BJ (cell line): ENCODE results near the gene MACROD1. TPM values are rescaled to one million over a fixed set of nuclear protein-coding genes. Genes with fewer than 3 reads are reported as not detected.

Experiments
- CTCF ChIA-PET: fragments of 350-600 bp; formaldehyde crosslinking; extraction: SDS; loops from one replicate; lab custom pipeline; 2021; ENCODE audit warnings: antibody characterized with exemption, inconsistent platforms; lab: Yijun Ruan, JAX
- POLR2A ChIA-PET: fragments of 300-600 bp; sonication (Branson Sonifier 250); formaldehyde crosslinking; extraction: SDS; loops from one replicate; lab custom pipeline; 2021; ENCODE audit warnings: antibody characterized with exemption; lab: Charles Lee
- DNase-seq: peaks from one replicate; pipeline ENCODE4 v3.0.0-alpha.2; 2011; ENCODE audit warnings: low read depth
- H3K27me3 ChIP-seq: 2 replicates; pipeline ENCODE4 v1.6.0; 2011; ENCODE audit warnings: low read length; ENCODE audit not compliant: control insufficient read depth, insufficient read depth
- H3K36me3 ChIP-seq: 2 replicates; pipeline ENCODE4 v1.5.1; 2011; ENCODE audit warnings: low read length; ENCODE audit not compliant: control insufficient read depth, insufficient read depth
- H3K4me3 ChIP-seq: 2 replicates; pipeline ENCODE4 v1.5.1; 2011; ENCODE audit warnings: low read depth, mild to moderate bottlenecking, control low read depth, low read length
- polyA plus RNA-seq: library from polyadenylated mRNA; depleted of rRNA; stranded (reverse); fragments of >200 nt; gene quantifications from 2 replicates; pipeline ENCODE4 v1.2.3, GENCODE V29; 2011
- TF ChIP-seq, protein P1 (sequence below): IDR thresholded peaks from 2 replicates; pipeline ENCODE4 v1.5.1; 2011; ENCODE audit warnings: low read depth, mild to moderate bottlenecking, control low read depth, inconsistent platforms, low read length, moderate library complexity; ENCODE audit not compliant: insufficient read depth

Gene MACROD1
- polyA plus RNA-seq, 1 experiment, result 12.4 TPM

DNA sequence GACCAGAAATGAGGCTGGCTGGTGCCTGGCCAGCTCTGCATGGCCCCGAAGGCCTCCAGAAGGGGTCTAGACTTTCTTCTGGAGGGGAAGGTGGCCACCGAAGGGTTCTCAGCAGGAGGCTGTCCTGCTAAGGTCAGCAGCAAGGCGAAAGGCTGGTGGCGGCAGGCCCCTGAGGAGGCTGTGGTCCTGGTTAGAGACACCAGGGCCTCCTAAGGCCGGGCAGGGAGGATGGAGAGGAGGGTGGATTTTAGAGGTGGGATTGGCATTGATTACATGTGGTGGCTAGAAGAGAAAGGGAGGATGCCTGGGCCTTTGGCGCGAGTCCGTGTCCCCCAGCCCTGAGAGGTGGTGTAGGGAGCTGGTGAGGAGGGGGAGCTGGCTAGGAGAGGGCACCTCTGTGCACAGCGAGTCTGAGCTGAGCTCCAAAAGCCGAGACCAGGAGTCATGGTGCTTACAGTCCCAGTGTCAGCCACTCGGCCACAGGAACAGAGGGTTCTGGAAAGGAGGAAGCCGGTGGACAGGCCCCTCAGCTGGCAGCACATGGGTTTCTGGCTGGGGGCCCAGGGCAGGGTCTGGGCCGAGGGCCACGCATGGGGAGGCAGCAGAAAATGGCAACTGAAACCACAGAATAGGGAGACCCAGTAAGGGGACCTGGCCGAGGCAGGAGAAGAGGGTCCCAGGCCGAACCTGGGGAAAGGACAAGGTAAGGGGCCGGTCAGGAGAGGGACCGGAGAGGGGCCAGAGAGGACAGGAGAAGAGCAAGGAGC, 43.1 kb upstream of the MACROD1 start:
- no peaks in the 10 kb centered on the region for H3K27me3 ChIP-seq
- CTCF ChIA-PET, result interaction anchor here (0.7 to 16.6 kb wide), 6 partner anchors 17 to 94 kb away, joined by 3 to 229 read pairs (median 4); partner anchors contain the start of genes CATSPERZ, ESRRA, FKBP2 and NUDT22
- no peak overlapping the region for H3K4me3 ChIP-seq
- peaks cover 14% of the 10 kb centered on the region for H3K36me3 ChIP-seq
- TF ChIP-seq, protein P1, sequence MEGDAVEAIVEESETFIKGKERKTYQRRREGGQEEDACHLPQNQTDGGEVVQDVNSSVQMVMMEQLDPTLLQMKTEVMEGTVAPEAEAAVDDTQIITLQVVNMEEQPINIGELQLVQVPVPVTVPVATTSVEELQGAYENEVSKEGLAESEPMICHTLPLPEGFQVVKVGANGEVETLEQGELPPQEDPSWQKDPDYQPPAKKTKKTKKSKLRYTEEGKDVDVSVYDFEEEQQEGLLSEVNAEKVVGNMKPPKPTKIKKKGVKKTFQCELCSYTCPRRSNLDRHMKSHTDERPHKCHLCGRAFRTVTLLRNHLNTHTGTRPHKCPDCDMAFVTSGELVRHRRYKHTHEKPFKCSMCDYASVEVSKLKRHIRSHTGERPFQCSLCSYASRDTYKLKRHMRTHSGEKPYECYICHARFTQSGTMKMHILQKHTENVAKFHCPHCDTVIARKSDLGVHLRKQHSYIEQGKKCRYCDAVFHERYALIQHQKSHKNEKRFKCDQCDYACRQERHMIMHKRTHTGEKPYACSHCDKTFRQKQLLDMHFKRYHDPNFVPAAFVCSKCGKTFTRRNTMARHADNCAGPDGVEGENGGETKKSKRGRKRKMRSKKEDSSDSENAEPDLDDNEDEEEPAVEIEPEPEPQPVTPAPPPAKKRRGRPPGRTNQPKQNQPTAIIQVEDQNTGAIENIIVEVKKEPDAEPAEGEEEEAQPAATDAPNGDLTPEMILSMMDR, result no peak
- no peak for DNase-seq
- POLR2A ChIA-PET, result no interaction called here

DNA sequence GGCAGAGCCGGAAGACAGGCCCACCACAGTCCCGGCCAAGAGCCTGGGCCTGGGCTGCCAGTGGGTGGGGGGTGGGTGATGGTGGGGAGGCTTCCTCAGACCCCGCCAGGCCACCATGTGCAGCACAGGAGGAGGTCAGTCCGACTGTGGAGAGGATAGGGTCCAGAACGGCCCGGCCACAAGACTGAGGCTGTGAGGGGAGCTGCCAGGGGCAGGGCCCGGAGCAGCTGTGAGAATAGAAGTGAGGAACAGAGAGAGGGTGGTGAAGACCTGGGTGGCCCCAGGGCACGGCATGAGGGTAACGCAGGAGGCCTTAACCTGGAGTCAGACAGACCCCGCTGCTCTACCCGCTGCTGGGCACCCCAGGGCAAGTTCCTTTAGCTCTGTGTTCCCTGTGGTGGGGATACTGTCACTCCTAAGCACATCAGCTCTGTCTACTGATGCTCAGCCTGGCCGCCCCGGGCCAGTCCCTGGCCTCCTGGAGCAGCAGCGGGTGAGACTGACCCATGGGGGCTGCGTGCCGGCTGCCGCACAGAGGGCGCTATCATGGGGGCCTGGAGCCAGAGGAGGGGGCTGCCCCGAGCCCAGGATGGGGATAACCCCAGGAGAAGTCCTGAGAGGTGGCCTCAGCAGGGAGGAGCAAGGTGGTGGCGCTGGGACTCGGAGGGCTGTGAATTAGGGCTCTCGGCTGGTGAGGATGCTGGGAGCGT, 42.3 kb upstream of the MACROD1 start:
- peaks cover 19% of the 10 kb centered on the region for H3K36me3 ChIP-seq
- POLR2A ChIA-PET, result interaction anchor here (0.5 kb wide), 1 partner anchor 164 kb away, joined by 3 read pairs; no protein-coding TSS in a partner anchor
- H3K4me3 ChIP-seq, result no peak overlapping the region
- TF ChIP-seq, protein P1, result no peak
- DNase-seq, result no peak
- CTCF ChIA-PET, result interaction anchor here (0.6 to 16.6 kb wide), 10 partner anchors 8 to 206 kb away, joined by 3 to 229 read pairs (median 4); partner anchors contain the start of genes CATSPERZ, ESRRA, FKBP2 and PLCB3
- no peaks in the 10 kb centered on the region for H3K27me3 ChIP-seq

DNA sequence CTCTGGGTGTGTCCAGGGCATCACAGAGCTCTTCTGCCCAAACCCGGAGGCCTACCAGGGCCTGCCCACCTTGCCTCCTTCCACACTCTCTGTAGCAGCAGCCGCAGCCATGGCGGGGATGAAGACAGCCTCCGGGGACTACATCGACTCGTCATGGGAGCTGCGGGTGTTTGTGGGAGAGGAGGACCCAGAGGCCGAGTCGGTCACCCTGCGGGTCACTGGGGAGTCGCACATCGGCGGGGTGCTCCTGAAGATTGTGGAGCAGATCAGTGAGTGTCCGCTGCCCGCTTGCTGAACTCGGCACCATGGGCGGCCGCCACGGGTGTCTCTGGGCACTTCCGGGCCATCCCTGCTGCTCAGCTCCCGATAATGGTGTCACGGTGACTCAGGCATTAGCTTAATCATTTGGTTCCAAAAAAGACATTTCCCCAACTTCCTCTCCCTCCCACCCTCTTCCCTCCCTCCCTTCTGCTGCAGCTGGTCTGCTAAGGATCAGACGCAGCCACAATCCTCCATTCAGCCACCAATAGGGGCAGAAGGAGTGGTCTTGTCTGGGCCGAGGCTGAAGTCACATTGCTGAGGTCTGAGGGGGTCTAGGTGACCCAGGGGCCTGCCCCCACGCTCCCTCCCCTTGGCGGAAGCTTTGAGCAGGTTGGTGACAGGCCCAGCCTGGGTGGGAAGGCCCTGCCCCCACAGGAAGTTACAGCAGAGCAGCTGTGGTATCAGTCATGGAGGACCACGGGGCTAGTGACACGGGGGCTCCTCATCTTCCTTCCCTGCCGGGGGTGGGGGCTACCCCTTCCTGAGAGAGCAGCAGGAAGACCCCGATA, 41.6 kb upstream of the MACROD1 start:
- TF ChIP-seq, protein P1, result no peak
- Histone ChIP-seq H3K27me3 (no peaks in the 10 kb centered on the region), H3K36me3 (peaks cover 21% of the 10 kb centered on the region), H3K4me3 (no peak overlapping the region)
- CTCF ChIA-PET, result interaction anchor here (0.6 to 16.6 kb wide), 10 partner anchors 9 to 205 kb away, joined by 3 to 229 read pairs (median 8); partner anchors contain the start of genes CATSPERZ, ESRRA, FKBP2 and PLCB3
- DNase-seq, result peak; percentile 28
- POLR2A ChIA-PET, result interaction anchor here (0.5 kb wide), 1 partner anchor 163 kb away, joined by 3 read pairs; no protein-coding TSS in a partner anchor

DNA sequence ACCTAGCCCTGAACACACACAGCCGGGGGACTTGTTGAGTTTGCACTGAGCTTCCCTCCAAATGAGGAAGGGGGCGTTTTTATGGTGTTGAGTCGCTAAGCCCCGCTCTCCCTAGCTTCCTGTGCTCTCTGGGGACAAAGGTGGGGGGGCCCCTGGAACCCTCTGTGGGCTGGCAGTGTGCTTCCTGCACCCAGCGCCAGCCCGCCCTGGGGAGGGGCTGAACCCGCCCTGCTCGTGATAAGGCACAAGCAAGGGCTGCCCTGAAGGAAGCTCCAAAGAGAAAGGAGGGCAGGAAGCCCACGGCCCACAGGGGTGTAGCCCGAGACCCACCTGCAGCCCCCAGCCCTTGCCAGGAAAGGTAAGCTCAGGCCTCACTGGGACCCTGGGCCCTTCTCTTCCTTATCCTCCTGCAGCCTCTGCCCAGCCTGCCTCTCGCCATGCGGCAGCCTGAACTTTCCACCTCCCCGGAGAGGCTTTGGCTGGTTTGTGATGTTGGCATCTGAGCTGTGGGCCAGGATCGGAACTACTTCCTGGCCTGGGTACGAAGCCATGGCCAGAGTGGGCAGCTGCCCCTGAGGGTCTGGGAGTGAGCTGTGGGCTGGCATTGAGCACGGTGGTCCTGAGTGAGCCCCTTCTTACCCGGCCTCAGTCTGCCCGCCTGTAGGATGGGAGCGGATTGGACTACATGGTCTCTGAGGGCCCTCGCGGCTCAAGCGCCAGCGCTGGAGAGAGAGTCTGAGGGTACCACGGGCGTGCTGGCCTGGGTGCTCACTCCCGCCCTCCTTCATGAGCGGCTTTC, 40.7 kb upstream of the MACROD1 start, which contains the start of gene FERMT3:
FERMT3 (plus strand) TSS at position 265 of the 799 bp plus-strand sequence. CDS start 644 bp downstream, outside the sequence.
- POLR2A ChIA-PET, result no interaction called here
- no peaks in the 10 kb centered on the region for H3K27me3 ChIP-seq
- CTCF ChIA-PET, result interaction anchor here (0.9 to 16.6 kb wide), 9 partner anchors 9 to 205 kb away, joined by 3 to 229 read pairs (median 12); partner anchors contain the start of genes CATSPERZ, ESRRA, PLCB3 and PPP1R14B
- DNase-seq, result no peak
- TF ChIP-seq, protein P1, result no peak
- no peak within 1 kb of the TSS for H3K4me3 ChIP-seq
- H3K36me3 ChIP-seq, result peaks cover 23% of the 10 kb centered on the region
